ENCODE measurements around the gene TBXA2R.
"Not testable (repeated sequence)": the region's sequence is repeated elsewhere in the genome, so short reads cannot be mapped to it uniquely, and the experiment has no call there.

TBXA2R gene

DNA sequence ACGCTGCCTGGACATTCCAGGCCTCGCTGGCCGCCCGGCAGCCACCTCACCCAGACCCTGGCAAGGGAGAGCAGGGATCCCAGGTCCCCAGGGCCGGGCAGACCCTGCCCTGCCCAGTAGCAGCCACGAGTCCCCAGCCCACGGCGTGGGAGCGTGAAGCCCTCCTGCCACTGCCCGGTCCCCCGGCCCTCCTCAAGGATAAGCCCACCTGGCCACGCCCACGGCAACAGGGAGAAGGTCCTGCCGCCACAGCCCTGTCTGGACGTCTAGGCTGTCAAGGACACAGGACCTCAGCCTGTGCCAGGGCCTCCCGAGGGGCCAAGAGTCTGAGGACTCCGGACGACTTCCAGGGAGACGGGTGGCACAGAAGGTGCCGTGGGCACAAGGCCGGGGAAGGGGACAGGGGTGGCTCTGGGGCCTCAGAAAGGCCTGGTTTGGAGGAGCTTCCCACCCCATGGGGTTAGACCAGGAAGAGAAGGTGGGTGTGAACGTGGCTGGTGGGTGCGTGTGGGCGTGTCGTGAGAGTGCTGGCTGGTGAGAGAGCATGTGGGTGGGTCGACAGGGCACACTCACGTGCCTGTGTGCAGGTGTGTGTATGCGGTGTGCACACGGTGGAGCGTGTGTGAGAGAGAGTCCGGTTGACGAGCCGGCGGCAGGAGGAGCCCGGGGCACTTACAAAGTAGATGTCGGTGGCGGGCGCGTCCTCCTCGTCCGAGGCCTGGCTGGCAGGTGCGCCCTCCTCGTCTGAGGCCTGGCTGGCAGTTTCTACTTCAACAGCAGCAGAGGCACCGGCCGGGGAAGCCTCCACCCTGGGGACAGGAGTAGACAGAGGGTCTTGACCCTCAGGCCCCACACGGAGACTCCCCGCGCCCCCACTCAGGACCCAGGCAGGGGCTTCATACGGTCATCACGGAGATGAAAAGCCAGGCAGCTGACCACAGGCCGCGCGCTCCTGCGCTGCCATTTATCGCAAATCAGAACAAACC lies 31.8 kb upstream of the TBXA2R start:
- no peak for DNase-seq

DNA sequence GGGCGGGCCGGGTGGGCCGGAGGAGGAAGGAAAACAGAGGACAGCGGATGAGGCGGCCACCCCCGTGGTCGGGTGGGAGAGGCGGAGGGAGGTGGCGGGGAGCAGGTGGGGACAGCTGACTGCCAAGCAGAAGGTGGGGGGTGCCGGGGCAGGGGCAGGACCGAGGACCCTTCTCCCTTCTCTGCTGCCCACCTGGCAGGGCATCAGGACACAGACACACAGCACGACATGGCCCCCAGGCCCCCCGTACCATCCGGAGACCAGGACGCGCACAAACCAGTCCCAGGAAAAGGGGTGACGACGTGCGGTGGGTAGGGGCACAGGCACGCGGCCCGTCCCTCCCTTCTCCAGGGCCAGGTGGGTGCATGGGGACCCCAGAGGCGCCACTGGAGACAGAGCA lies 30.9 kb upstream of the TBXA2R start:
- no peak for DNase-seq

DNA sequence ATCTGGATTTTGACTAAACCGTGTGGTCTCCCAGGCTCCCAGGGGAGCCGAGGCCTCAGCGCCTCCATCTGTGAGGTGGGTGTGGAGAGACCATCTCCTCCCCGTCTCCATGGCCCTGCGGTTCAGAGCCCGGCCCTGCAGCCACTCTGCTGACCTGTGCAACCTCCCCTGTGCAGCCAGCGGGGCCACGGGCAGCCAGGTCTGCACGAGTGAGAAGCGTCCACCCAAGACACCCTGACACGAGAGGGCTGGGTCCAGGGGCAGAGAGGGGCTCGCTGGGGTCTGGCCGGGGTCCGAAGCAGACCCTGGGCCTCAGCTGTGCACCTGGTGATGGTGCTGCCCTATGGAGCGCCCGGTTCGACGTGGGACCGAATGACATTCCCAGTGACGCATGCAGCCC lies 30.3 kb upstream of the TBXA2R start:
- DNase-seq: no peak

DNA sequence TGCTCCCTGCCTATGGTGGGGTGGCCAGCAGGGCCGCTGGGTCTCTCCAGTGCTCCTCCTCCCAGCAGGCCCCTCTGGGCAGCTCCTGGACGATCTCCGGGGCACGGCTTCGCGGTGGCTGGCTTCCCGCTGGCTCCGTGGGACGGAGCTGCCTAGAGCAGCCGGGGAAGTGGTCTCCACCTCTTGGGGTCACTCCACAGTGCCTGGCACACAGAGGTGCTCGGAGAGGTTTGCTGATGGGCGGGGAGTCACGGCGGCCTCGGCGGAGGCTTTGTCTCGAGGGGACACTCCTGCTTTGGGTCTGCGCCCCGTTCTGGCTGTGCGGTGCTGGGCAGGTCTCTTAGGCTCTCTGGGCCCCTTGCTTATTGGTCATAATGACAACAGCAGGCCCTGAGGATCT lies 29.8 kb upstream of the TBXA2R start:
- no peak for DNase-seq

DNA sequence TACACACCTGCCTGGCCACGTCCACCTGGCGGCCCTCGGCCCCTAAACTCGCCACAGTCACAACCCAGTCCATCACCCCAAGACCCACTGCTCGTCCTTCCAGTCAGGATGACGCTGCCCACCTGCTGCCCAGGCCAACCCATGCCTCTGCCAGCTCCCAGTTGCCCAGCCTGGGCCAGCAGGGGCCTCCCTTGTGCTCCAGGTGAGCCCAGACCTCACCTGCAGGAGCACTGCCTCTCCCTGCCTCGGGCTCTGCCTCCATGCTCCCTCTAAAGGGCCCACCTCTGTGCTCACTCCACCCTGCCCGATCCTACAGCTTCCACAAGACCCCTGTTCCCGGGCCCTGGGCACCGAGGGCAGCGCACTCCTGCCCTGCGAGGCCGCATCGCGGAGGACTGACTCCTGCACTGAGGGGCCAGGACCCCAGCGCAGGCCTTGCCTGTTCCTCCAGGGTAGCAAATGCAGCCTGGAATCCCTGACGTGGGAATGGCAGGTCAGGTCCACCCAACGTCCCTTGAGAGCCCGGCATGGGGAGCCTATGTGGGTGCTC lies 27.9 kb upstream of the TBXA2R start:
- DNase-seq: no peak

DNA sequence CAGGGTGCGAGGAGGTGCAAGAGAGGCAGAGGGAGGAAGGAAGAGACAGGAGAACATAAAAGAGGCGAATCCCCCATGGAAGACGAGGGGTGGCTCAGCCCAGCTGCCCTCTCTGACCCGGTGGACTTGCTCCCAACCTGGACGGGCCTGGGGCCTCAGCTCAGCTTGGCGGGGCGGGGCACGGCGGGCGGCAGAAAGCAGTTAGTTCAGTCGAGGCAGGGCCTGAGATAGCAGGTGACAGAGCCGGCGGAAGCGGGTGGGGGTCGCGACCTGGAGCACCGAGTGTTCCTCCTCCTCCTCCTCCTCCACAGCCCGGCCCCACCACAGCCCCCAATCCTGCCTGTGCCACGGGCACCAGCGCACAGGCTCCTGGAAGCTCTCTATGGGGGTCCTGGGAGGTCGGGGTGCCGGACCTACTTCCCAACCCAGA lies 26.9 kb upstream of the TBXA2R start:
- no peak for DNase-seq

DNA sequence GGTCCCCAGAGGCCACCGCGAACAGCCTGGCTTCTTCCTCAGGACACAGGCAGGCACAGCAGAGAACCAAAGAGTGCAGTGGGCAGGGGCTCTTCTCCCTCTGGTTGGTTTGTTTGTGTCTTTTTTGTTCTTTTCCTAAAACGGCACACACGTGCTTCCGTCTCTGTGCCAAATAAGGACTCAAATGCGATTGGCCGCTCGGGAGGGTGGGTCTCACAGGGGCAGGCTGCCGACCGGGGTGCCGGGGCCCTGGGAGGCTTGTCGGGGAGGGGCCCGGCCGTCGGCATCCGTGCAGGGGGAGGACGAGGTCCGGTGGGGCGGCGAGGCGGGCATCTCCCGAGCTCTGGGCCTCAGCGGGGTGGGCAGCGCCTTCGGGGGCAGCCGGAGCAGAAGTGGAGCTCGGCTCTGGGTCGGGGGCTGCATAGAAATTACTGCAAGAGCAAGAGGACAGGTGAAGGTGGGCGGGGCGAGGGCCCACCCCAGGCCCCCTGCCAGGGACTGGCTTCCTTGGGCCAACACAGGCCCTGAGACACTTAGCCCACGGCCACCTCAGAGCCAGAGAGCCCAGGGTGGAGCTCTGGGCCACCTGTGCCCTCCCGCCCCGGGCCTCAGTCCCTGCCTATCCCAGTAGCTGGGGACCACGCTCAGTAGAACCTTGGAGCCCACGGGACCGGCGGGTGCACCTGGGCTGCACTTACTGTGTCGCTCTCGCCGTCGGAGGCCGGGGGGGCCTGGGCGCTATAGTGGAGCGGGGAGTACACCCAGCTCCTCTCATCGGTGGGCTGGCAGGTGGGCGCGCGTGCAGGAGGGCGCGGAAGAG lies 26.3 kb upstream of the TBXA2R start:
- no peak for DNase-seq

DNA sequence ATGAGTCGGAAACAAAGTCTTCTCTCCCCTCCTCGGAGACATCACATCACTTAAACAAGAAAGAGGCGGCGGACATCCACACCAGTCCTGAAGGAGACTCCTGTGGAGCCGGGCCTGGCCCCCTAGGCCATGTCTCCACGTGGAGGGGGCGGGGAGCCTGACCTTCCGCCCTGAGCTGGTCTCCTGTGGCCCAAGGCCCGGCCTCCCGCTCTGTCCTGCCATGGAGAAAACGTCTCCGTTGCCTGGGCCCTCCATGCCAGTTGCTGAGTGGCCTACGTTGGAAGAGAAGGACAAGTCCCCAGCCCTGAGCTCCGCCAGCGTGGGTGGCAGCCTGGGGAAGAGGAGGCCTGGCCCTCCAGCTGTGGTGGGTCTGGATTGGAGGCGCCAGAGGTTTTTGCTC lies 25.4 kb upstream of the TBXA2R start:
- DNase-seq: no peak

DNA sequence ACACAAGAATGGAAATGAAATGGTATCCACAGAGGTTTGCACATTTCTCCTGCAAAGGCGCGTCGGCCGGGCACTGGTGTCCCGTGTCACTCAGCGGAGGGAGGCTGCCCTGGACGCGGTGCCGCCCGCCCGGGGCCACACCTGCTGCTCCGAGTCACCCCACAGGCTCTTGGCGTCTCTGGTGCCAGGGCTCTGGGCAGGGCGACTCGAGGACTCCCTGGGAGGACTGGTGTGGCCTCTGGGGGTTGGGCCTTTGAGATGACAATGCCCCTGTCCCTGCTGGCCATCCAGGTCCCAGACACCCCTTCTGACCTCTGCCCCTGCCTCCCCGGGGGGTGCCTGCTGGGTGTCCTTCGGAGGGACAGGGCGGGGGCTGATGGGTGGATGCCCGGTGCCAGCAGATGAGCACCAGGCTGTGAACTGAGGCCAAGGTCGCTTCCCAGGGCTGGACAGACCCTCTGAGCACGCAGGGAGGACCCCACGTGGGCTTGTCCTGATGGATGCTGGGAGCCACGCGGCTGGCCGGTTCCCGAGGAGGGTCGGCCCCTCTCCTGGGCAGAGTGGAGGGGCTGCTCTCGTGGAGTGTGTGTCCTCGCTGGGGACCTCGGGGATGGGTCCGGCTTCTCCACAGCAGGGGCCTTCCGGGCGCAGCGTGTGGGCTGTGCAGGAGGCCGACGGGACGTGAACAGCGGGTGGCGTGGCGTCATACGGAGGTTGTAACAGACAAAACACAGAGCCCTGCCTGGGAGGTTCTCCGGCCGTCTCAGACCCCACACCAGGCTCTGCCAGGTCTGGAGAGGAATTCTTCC lies 24.6 kb upstream of the TBXA2R start:
- no peak for DNase-seq

DNA sequence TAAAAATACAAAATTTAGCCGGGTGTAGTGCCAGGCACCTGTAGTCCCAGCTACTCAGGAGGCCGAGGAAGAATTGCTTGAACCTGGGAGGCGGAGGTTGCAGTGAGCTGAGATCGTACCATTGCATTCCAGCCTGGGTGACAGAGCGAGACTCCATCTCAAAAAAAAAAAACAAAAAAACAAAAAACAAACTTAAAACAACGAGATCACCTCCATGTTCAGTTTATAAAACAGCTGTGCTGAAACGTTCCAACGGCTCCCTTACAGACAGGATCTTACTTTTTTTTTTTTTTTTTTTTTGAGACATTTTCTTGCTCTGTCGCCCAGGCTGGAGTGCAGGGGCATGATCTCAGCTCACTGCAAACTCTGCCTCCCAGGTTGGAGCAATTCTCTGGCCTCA lies 22.1 kb upstream of the TBXA2R start:
- not testable (repeated sequence) for DNase-seq

DNA sequence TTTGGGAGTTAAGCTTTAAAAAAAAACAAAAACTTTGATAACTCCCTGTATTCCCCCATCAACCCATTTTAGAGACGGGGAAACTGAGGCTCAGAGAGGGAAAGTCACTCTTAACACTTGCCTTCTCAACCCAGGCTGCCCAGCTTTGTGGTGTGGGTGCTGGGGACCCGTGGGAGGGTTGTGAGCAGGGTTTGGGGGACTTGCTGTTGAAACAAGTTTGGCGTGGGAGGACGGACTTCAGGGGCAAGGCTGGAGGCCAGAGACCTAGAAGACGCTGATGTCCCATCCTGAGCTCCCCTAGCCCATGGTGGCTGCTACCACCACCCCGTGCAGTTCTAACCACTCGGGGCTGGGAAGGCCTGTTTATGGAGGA lies 20.7 kb upstream of the TBXA2R start:
- DNase-seq: no peak

DNA sequence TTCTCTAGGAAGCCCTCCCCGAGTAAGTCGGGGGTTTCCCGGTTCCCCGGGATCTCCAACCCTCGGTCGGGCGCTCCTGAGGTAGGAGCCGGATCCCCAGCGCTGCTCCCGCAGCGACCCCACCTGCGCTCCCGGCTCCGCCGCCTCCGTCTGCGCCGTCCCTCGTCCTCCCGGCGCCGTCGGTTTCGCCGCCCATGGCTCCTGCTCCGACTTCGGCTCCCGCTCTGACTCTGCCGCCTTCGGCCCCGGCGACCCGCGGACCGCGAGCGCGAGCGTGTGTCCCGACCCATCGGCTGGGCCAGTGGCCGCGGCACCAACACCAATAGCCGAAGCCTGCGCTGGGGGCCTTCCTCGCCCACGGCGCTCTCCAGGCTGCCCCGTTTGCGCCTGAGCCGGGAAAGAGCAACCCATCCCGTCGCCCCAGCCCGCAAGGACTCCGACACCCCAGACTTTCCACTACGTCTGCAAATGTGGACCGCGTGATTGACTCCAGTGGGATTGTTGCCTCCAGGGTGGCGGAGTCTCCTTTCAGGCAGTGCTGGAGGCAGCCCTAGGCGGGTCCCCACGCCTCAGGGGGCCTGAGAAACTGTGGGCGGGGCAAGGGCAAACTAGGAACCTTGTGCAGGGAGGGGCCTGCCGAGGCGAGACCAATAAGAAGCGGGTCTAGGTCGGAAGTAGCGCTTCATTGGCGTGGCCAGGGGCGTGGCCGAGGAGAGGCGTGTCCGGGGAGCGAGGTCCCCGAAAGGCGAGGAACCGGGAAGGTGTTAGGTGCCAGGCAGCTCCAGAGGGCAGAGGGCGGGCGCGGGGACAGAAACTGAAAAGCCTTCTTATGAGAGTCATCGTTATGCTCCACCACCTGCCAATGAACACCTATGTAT lies 20.0 kb upstream of the TBXA2R start, which contains the start of gene CACTIN:
Gene CACTIN, minus strand, starts transcription at position 318 of the 878 bp plus-strand sequence. Its CDS starts 28 bp downstream, at position 290.
- DNase-seq: peak; percentile 96

DNA sequence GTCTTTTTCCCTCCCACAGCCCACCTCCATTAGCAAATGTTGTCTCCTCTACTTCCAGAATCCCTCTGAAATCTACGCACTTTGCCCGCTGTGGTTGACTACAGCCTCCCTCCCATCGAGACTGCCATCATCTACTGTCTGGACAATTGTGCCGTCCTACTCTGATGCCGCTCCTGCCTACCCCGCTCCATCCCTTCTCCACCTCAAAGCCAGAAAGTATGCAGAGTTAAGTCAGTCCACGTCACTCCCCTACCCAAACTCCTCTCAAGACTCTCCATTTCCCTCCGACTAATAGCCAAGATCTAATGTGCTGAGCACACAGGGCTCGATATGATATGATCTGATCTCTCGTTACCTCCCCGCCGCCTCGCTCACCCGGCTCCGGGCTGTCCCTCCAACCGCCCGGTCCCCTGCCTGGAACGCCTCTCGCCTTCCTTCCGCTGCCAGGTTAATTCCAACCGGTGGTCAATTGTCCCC lies 19.4 kb upstream of the TBXA2R start:
- DNase-seq: peak; percentile 39

DNA sequence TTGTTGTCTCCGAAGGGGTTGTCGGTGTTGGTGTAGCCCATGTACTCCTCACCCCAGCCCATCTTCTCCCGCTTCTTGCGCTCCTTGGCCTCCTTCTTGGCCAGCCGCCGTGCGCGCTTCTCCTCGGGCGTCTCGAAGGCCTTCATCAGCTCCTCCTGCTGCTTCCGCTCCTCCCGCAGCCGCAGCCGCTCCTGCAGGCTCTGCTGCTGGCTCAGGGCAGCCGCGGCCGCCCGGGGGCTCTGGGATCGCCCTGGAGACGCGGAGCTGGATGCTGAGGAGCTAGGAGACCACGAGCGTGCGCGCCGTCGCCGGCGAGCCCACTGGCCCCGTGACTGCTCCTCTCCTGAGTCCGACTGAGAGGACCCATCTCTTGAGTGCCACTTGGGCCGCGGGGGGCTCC lies 17.0 kb upstream of the TBXA2R start:
- DNase-seq: no peak

DNA sequence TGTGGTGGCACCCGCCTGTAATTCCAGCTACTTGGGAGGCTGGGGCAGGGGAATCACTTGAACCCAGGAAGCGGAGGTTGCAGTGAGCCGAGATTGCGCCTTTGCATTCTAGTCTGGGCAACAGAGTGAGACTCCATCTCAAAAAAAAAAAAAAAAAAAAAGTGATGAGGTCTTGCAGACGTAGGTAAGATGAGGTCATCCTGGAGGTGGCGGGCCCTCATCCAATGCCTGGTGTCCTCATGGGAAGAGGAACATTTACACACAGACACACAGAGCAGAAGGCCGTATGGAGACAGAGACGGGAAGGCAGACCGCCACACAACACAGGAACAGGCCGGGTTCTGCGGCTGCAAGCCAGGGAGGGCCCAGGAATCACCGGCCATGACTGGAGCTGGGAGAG lies 15.5 kb upstream of the TBXA2R start:
- no peak for DNase-seq

DNA sequence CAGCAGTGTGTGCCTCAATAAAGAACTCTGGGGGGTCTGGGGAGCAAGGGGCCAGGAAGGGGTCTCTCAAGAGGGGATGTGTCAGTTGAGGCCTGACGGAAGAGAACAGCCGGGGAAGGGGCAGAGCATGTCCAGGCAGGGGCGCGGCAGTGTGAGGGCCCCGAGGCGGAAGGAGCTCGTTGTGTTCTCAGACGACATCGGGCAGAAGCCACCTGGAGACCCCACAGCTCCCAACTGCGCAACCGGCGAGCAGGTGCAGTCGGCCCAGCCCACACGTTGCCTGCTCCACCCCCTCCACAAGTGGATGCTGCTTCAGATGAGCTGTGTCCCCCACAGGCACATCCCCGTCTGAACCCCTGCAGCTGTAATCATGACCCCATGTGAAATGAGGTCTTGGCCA lies 15.0 kb upstream of the TBXA2R start:
- no peak for DNase-seq

DNA sequence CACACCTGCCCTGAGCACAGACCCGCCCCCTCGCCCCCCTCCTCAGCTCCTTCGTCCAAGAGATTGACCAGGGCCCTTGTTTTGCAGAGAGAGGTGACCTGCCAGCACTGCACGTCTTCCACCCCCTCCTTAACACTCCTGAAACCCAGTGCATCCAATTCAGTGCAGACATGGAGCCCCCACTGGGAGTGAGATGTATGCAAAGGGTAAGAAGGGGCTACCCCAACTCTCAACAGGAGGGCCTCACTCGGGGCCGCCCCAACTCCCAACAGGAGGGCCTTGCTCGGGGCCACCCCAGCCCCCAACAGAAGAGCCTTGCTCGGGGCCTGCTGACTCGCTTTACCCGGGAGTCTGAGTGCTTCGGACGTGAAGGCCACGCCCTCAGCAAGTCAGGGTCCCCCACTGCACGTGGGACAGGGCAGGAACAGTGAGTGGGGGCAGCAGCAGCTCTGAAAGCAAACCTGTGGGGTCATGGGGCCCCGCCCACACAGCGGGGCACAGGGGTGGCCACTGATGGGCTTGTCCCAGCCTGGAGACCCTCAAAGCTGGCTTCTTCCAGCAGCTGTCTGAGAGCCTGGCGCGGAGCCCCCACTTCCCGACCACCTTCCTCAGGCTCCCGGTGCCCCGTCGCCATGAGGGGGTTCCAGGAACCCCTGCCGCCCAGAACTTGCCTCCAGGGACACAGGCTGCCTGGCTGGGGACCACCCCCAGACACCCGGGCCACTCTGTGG lies 14.3 kb upstream of the TBXA2R start:
- DNase-seq: no peak

DNA sequence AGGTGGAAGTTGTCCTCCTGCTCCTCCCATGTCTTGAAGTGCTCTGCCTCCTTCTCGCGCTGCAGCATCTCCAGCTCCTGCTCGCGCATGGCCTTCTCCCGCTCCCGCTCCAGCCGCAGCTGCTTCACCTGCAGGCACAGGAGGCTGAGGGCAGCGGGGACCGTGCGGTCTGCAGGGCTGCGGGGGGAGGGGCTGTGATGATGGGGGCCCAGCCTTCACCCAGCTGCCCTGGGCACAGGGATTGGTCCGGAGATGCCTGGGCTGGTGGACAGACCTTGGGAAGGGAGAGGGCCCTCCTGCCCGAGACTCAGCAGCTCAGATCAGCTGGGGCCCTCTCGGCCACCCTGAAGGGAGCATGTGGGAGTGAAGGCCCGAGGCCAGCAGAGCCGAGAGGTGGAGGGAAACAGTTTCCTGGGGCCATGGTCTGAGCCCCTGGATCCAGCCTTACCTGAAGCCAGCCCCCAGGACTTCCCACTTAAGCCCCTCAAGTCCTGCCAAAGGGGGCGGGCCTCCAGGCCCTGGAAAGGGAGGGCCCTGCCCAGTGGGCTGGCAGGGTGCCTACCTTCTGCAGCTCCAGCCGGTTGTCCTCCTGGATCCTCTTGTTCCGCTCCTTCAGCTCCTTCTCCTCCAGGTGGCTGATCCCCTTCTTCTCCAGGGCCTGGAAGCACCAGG lies 13.6 kb upstream of the TBXA2R start:
- DNase-seq: no peak

DNA sequence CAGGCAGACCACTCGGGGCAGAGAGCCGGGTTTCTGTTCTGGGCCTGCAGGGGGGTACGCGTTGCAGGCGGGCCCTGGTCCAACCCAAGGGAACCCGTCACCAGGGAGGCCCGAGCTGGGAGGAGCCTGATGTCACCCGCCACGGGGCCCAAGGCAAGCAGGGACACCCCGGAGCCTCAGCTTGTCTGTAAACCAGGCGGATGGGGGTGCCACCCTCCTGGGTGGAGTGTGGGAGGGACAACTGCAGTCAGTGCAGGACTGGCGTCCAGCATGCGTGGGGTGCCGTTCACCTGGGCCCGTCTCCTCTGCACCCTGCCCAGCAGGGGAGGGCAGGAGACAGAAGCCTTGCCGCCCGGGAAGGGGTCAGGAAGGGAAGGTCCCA lies 12.9 kb upstream of the TBXA2R start:
- DNase-seq: no peak
